HG02852 (cell line): ENCODE results near the gene KIFBP.
"Not testable (repeated sequence)": the region's sequence is repeated elsewhere in the genome, so short reads cannot be mapped to it uniquely, and the experiment has no call there.

Source experiments
- ATAC-seq: cut with Tn5 transposase; IDR thresholded peaks from one replicate; pipeline ENCODE4 v1.9.1; 2021; ENCODE audit warnings: mild to moderate bottlenecking, moderate library complexity; ENCODE audit not compliant: unreplicated experiment

Gene KIFBP

DNA sequence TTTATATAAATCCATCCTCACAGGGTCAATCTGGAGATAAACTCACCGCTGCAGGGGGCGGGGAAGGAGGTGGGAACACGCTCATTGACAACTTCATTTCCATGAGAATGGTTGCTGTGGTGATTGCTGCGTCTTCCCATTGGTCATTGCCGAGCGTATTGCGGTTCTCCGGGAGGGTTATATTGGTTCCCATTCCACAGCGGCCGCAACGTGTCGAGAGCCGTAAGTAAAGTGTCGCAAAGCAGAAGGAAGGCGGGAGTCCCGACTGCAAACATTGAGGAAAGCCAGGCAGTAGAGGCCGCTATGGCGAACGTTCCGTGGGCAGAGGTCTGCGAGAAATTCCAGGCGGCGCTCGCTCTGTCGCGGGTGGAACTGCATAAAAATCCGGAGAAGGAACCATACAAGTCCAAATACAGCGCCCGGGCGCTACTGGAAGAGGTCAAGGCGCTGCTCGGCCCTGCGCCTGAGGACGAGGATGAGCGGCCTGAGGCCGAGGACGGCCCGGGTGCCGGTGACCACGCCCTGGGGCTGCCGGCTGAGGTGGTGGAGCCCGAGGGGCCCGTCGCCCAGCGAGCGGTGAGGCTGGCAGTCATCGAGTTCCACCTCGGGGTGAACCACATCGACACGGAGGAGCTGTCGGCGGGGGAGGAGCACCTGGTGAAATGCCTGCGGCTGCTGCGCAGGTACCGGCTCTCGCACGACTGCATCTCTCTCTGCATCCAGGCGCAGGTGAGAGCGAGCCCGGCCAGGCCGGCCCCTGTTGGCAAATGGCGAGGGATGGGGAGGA, at the start of gene KIFBP:
Gene KIFBP, plus strand, starts transcription at position 274 of the 787 bp plus-strand sequence. Its CDS starts 30 bp downstream, at position 304.
- ATAC-seq, result peak; percentile 74

GRCh38 chr10:68938884-68939283, 49.7 kb upstream of the KIFBP start:
- ATAC-seq, result no peak

DNA sequence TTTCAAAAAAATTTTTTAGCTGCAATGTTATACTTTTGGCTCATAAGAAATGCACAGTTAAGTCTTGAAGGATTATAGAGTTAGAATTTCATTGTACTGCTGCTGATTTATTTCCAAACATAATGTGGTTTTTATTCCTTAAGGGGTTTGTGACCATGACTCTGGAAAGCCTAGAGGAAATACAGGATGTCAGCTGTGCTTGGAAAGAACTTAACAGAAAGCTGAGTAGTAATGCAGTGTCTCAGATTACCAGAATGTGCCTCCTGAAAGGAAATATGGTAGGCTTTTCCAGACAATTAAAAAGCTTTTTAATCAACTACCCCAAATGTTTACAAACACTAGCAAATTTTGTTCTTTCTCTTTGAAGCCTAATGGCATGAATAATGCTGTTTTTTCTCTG, 47.7 kb upstream of the KIFBP start:
- not testable (repeated sequence) for ATAC-seq

DNA sequence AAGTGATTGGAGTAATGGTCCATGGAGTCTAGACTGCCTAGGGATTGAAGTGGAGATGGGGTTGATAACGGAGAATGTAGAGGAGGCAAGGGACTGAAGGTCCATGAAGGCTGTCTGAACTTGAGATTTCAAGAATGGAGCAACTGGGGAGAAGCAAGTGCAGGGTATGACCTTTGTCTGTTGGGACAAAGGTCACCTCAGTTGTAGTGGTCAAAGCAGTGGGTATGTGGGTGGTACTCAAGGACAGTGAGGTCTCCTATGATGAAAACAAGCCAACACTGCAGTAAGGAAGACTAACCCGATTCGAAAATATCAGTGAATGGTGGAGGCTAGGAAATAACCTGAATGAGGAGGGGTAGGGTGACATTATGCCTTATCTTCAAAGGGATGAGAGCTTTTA, 38.0 kb upstream of the KIFBP start:
- ATAC-seq, result no peak

- ATAC-seq, result no peak
Measured at GRCh38 chr10:68954904-68955303, 33.7 kb upstream of the KIFBP start.

DNA sequence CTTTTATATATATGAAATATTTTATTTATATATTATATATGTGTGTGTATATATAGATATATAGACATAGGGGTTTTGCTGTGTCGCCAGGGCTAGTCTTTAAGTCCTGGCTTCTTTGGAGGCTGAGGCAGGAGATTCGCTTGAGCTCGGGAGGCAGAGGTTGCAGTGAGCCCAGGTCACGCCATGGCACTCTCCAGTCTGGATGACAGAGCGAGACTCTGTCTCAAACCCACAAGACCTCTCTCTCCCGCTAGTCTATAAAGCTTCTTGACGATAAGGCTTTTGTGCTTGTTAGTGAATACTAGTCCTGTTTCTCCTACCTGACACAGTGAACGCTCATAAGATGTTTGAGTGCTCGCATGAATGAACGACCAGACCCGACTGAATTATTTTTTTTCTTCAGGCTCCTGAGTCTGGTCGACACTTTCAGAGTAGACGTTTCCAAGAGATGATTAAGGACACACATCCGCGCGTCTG, 33.2 kb upstream of the KIFBP start:
- ATAC-seq, result peak; percentile 3

DNA sequence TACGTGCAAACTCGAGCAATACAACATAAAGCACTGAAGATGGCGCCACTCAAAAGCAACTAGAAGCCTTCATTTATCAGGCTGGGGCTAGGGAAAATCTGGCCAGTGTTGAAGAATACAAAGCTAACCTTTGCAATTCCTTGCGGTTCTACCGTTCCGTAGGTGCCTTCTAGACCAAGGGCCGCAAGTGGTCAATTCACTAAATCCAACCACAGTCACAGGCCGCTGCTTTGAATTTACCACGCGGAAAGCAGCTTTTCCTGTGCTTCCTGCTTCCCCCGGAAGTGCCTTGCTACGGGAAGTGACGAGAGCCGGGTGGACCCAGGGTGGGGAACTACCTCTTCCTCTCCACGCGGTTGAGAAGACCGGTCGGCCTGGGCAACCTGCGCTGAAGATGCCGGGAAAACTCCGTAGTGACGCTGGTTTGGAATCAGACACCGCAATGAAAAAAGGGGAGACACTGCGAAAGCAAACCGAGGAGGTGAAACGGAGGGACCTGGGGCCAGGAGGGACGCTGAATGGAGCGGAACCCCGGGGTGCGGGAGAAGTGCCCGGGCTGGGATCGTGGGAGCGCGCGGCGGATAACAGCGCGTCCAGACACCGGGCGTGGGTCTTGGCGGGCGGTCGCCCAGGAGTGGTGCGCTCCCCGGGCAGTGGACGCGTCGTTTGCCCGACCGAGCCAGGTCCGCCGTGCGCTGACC, 32.6 kb upstream of the KIFBP start, which contains the start of gene DDX21:
Gene DDX21, plus strand, starts transcription at position 339 of the 701 bp plus-strand sequence. Its CDS starts 56 bp downstream, at position 395.
- ATAC-seq, result peak; percentile 86

- no peak for ATAC-seq
Measured at GRCh38 chr10:68957284-68957615, 31.4 kb upstream of the KIFBP start.

DNA sequence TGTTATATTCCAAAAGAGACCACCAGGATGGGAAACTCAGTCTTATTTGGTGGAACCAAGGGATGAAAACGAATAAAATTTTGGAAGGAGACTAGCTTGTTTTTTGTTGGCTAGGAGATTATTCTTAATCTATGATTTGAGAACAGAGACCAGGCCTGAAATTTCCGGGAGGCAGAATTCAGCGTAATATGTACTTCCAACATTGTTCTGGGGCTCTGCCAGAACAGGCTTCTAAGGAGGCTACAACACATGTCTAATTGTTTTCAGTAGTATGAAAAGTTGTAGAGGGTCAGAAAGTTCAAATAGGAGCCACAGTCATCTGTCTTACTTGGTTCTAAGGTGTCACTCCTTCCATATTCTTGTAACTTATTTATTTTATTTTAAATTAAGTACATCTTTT, 30.9 kb upstream of the KIFBP start:
- no peak for ATAC-seq

- ATAC-seq, result no peak
Measured at GRCh38 chr10:68959695-68960527, 28.7 kb upstream of the KIFBP start.

- ATAC-seq, result no peak
Measured at GRCh38 chr10:68963151-68963550, 25.5 kb upstream of the KIFBP start.

DNA sequence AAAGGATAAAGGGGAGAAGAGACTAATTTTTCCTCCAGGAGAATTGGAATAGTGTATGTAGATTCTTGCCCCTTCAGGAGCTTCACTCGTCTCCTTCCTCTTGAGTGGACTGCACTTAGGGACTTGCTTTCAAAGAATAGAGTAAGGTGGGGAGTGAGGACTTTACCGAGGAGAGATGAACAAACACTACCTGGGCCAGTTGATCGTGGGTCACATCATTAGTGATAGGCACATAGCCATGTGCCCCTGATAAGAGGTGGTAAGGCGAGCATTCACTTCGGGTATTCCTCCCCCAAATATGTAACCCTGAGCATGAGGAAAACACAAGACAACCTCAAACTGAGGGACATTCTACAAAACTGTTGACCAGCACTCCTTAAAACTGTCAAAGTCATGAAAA, 14.6 kb upstream of the KIFBP start:
- no peak for ATAC-seq

DNA sequence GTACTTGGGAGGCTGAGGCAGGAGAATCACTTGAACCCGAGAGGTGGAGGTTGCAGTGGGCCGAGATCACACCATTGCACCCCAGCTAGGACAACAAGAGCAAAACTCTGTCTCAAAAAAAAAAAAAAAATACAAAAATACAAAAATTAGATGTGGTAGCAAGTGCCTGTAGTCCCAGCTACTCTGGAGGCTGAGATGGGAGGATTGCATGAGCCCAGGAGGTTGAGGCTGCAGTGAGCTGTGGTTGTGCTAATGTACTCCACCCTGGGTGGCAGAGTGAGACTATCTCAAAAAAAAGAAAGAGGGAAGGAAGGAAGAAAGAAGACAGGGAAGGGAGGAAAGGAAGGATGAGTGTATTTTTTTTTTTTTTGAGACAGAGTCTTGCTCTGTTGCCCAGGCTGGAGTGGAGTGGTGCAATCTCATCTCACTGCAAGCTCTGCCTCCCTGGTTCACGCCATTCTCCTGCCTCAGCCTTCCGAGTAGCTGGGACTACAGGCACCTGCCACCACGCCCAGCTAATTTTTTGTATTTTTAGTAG, 12.6 kb upstream of the KIFBP start:
- not testable (repeated sequence) for ATAC-seq

GRCh38 chr10:68979738-68980137, 8.9 kb upstream of the KIFBP start:
- not testable (repeated sequence) for ATAC-seq

GRCh38 chr10:68981074-68981473, 7.5 kb upstream of the KIFBP start:
- ATAC-seq, result no peak

- ATAC-seq, result no peak
Measured at GRCh38 chr10:68982389-68982788, 6.2 kb upstream of the KIFBP start.

GRCh38 chr10:68987611-68988010, 992 bp upstream of the KIFBP start:
- no peak for ATAC-seq

- no peak for ATAC-seq
Measured at GRCh38 chr10:68989317-68989990, 851 bp downstream of the KIFBP start.

- no peak for ATAC-seq
Measured at GRCh38 chr10:68992636-68993440, 4.2 kb downstream of the KIFBP start.

- ATAC-seq, result peak; percentile 21
Measured at GRCh38 chr10:68997211-68997610, 8.6 kb downstream of the KIFBP start.
